Kidney (tissue), 13 donors: Measurements from ENCODE around the gene TARP.

Experiments
- DNase-seq, 5 donors: peaks; one replicate each; pipeline ENCODE4 v3.0.0-alpha.2; 2013 to 2020
- FAIRE-seq: peaks from 2 replicates; lab custom pipeline; 2012; peaks lifted over from hg19 to GRCh38; lab: Jason Lieb, UNC
- H3K27ac ChIP-seq, 2 donors: one replicate each; pipeline ENCODE4 v1.7.0; 2013; ENCODE audit warnings: low read depth in 2 of 2, low read length in 2 of 2, inconsistent platforms in 1 of 2
- H3K27me3 ChIP-seq: one replicate; pipeline ENCODE4 v1.7.1; 2013; ENCODE audit warnings: low read length, inconsistent platforms; ENCODE audit not compliant: control insufficient read depth, insufficient read depth
- H3K36me3 ChIP-seq, 3 donors: one replicate each; pipeline versions ENCODE4 v1.7.0 to v1.7.1; 2013; ENCODE audit warnings: low read length in 3 of 3, control low read depth in 1 of 3, inconsistent platforms in 1 of 3; ENCODE audit not compliant: insufficient read depth in 3 of 3, control insufficient read depth in 2 of 3
- H3K4me1 ChIP-seq, 3 donors: one replicate each; pipeline versions ENCODE4 v1.7.0 to v1.7.1; 2013; ENCODE audit warnings: low read length in 3 of 3, inconsistent platforms in 1 of 3, low read depth in 1 of 3; ENCODE audit not compliant: control insufficient read depth in 2 of 3, insufficient read depth in 2 of 3
- H3K4me3 ChIP-seq, 3 donors: one replicate each; pipeline versions ENCODE4 v1.7.0 to v1.8.1; 2013; ENCODE audit warnings: low read length in 3 of 3, control low read depth in 1 of 3, inconsistent platforms in 1 of 3
- H3K9ac ChIP-seq, 3 donors: one replicate each; pipeline versions ENCODE4 v1.7.0 to v1.7.1; 2013; ENCODE audit warnings: low read length in 3 of 3, control low read depth in 1 of 3, inconsistent platforms in 1 of 3
- H3K9me3 ChIP-seq, 3 donors: one replicate each; pipeline versions ENCODE4 v1.7.0 to v1.7.1; 2013; ENCODE audit warnings: low read length in 3 of 3, control low read depth in 1 of 3, inconsistent platforms in 1 of 3; ENCODE audit not compliant: control insufficient read depth in 2 of 3, insufficient read depth in 1 of 3
- CTCF ChIP-seq: IDR thresholded peaks from 3 replicates; pipeline ENCODE4 v1.5.1; 2012; ENCODE audit warnings: mild to moderate bottlenecking, moderate library complexity, borderline replicate concordance; ENCODE audit not compliant: insufficient read depth; ENCODE audit errors: extremely low read depth
- intact Hi-C: fragments of 100-400 bp; cut with DNase I; formaldehyde crosslinking; loops from one replicate; pipeline ENCODE4 v1.11.1; 2022
- donor health status: control.
- donor health status: control.
- donor health status: control.
- donor health status: control.
- donor health status: control.
- donor health status: DM: yes; HTN: yes; CAD: no.
- donor health status: Normal renal cell carcinoma (clear cell type).

The TARP gene

GRCh38 chr7:38296059-38296857 lies 22.8 kb upstream of the TARP start:
- FAIRE-seq = no peak
- DNase-seq = no peak
- H3K4me3 ChIP-seq = no peak overlapping the region
- no peaks in the 10 kb centered on the region for H3K36me3 ChIP-seq
- no peaks in the 10 kb centered on the region for H3K9me3 ChIP-seq
- H3K9ac ChIP-seq = no peak overlapping the region
- H3K27me3 ChIP-seq = no peaks in the 10 kb centered on the region
- H3K4me1 ChIP-seq = no peaks in the 10 kb centered on the region
- H3K27ac ChIP-seq = no peak overlapping the region
- intact Hi-C loops = no loop called here
- no peak for TF ChIP-seq CTCF

DNA sequence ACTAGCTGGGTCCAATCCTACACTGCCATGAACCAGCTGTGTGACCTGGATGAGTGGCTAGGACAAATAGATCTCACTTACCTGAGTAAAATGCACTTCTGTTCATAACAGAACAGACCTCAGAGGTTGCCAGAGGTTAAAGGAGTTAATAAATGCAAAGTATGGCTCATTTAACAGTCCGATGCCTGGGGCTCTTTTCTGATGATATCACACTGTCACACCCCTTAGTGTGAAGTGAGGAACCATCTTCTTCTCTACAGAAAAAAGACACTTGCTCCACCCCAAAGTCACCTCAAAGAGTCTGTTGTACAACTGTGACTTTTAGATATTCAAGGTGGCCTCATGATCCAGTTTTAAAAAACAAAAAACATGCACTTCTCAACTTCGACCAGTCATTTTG lies 21.5 kb upstream of the TARP start:
- no peak overlapping the region for H3K4me3 ChIP-seq
- intact Hi-C loops = no loop called here
- DNase-seq (no peak), FAIRE-seq (no peak)
- H3K36me3 ChIP-seq = no peaks in the 10 kb centered on the region
- H3K9me3 ChIP-seq = no peaks in the 10 kb centered on the region
- no peak overlapping the region for H3K27ac ChIP-seq
- no peak overlapping the region for H3K9ac ChIP-seq
- no peaks in the 10 kb centered on the region for H3K27me3 ChIP-seq
- H3K4me1 ChIP-seq = no peaks in the 10 kb centered on the region
- no peak for TF ChIP-seq CTCF

- no peaks in the 10 kb centered on the region for H3K36me3 ChIP-seq
- H3K4me1 ChIP-seq = no peaks in the 10 kb centered on the region
- TF ChIP-seq CTCF = no peak
- no peaks in the 10 kb centered on the region for H3K27me3 ChIP-seq
- H3K9ac ChIP-seq = no peak overlapping the region
- DNase-seq = no peak
- intact Hi-C loops = no loop called here
- no peak overlapping the region for H3K4me3 ChIP-seq
- no peak overlapping the region for H3K27ac ChIP-seq
- H3K9me3 ChIP-seq = no peaks in the 10 kb centered on the region
- FAIRE-seq = no peak
These were observed 19.0 kb upstream of the TARP start for GRCh38 chr7:38292442-38292841.
